Measurements from ENCODE around the gene FLT3LG.
A peak's percentile ranks its signal among the peaks of the same experiment; 100 is the strongest.
"Not testable (repeated sequence)": the region's sequence is repeated elsewhere in the genome, so short reads cannot be mapped to it uniquely, and the experiment has no call there.

Gene FLT3LG

DNA sequence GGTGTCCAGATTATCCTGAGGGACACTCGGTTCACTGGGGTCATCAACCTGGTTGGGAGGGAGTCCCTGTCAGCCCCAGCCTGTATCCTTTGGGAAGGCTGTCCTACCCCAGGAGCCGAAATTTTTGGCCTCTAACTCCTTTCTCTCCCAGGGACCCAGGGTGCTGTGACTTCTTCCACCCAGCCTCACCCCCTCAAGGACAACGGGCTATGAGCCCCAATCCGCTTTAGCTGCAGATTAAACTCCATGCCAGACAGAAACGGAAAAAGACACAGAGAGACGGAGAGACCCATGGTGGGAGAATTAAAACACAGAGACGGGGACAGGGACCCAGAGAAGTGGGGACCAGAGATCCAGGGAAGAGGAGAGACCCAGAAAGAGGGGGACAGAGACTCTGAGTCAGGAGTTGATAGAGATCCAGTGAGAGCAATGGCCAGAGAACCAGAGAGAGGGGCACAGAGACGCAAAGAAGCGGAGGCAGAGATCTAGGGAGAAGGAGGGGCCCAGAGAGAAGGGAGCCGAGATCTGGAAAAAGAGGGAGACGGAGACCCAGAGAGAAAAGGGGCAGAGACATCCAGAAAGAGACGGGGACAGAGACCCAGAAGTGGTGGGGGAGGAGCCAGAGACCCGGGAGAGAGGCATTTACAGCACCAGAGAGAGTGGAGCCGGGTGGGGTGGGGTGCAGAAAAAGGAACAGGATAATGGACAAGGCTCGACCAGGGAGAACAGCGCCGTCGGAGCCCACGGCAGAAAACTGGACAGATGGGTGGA, 33.4 kb upstream of the FLT3LG start:
- DNase-seq: no peak

DNA sequence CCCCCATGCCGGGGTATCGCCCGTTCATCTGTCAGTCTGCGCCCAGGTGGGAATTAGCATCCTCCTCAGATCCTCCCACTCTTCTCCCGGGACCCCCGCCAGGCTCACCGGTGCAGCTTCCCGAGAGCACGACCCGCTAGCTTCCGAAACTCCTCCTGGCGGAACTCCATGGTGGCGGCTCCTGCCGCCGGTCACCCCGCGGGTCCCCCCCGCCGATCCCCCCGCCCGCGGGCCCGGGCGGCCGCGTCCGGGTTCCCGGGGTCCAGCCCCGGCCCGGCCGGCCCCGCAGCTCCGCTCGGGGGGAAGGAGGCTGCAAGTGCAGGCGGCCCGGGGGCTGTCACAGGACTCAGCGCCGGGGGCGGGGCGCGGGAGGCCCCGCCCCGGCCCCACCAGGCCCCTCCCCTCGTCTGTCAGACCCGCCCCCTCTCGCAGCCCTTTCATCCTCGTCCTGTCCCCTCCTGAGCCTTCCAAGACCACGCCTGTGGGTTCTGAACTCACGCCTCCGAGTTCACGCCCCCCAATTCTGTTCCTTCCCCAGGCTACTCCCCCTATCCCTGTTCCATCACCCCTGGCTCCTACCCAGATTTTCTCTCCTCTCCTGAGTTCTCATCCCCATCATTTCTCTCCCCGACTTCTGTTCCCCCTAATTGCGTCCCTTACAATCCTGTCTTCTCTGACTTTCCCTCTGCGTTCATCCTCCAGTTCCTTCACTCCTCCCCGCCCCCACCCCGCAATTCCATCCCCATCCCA, 32.6 kb upstream of the FLT3LG start, which contains the start of gene SLC17A7:
TSS of gene SLC17A7 (minus strand) at position 318 of the 750 bp plus-strand sequence. CDS start at position 170, 148 bp downstream.
- peak in 4 of 5 experiments; percentile 23 to 46 (median 38) for DNase-seq

DNA sequence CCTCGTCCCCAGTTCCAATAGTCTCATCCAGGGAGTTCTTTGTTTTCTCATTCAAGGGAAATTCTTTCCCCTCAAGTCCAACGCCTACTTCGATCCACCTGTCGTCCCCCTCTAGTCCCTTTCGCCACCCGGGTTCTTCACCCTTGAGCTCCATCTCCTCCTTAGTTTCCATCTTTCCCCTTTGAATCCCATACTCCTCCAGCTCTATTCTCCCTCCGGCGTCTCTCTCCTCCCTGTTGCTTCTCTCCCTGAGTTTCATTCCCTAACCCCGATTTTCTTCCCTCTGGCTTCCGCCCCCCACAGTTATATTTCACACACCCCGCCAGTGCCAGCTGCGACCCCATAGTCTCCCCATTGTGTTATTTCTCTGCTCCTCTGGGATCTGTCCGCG, 32.1 kb upstream of the FLT3LG start:
- no peak for DNase-seq

DNA sequence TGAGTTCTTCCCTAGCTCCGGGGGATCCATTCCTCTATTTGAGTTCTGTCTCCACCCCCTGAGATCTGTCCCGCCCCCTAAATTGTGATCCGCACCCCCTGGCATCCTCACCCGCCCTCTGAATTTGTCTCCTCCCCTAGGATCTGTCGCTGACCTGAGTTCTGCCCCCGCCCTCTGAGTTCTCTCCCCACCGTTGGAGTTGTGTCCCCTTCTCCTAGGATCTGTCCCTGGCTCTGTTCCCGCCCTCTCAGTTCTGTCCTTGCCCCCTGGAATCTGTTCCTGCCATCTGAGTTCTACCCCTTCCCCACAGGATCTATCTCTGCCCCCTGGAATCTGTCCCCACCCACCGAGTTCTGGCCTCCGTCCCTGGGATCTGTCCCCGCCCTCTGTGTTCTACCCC, 31.7 kb upstream of the FLT3LG start:
- DNase-seq: no peak

DNA sequence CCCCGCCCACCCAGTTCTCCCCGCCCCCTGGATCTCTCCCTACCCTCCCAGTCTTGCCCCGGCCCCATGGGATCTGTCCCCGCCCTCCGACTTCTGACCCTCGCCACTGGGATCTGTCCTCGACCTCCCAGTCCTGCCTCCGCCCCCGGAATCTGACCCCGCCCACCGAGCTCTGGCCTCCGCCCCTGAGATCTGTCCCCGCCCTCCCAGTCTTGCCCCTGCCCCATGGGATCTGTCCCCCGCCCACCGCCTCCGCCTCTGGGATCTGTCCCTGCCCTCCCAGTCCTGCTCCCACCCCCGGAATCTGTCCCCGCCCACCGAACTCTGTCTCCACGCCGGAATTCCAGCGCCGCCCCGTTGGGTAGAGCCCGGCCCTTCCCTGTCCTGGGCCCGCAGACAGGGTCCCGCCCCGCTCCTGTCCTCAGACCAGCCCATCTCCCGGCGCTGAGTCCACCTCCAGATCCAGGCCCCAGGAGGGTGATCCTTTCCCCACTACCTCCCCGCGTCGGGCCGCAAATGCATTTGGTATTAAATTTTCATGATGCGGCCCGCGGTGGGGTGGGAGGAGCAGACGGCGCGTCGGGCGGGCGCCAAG, 31.1 kb upstream of the FLT3LG start:
- DNase-seq: peak in 4 of 5 experiments; percentile 35 to 51 (median 42)

DNA sequence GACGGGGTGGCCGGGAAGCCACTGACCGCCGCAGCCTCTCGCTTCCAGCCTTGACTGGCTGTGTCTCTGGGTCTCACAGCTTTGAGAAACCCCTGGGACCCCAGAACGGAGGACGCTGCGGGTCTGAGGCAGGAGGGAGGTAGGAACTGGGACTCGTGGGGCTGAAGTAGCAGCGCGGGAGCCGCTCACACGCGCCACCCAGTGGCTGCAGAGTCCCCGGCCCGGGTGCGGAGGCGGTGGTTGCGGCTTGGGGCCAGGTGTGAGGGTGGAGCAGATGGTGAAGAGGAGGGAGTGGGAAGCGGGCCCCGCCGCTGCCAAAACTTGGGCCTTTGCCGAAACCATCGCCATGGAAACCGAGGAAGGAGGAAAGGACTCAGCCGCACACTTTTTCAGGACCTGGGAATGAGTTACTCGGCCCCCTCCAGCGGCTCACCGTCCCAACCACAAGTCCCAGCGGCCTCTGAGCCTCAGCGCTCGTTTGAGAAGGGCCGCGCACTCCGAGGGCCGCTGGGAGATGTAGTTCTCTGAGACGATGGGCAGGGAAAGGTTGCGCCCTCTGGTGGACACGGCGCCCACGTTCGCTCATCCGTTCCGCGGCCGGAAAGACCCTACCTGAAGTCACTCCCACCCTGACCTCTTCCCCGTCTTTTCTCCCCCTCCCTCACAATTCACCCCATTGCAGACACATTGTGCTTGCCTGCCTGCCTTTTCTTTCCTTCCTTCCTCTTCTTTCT, 30.5 kb upstream of the FLT3LG start:
- peak; percentile 84 to 95 (median 89) for DNase-seq

DNA sequence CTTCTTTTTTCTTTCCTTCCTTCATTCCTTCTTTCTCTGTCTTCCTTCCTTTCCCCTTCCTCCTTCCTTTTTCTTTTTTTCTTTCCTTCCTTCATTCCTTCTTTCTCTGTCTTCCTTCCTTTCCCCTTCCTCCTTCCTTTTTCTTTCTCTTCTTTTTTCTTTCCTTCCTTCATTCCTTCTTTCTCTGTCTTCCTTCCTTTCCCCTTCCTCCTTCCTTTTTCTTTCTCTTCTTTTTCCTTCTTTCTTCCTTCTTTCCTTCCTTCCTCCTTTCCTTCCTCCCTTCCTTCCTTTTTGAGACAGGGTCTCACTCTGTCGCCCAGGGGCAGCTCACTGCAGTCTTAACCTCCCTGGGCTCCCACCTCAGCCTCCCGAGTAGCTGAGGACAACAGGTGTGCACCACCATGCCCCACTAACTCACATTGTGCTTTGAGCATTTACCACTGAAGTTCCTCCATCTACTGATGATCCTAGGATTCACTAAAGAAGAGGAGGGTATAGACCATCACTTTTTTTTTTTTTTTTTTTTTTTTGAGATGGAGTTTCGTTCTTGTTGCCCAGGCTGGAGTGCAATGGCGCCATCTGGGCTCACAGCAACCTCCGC, 29.8 kb upstream of the FLT3LG start:
- not testable (repeated sequence) for DNase-seq

DNA sequence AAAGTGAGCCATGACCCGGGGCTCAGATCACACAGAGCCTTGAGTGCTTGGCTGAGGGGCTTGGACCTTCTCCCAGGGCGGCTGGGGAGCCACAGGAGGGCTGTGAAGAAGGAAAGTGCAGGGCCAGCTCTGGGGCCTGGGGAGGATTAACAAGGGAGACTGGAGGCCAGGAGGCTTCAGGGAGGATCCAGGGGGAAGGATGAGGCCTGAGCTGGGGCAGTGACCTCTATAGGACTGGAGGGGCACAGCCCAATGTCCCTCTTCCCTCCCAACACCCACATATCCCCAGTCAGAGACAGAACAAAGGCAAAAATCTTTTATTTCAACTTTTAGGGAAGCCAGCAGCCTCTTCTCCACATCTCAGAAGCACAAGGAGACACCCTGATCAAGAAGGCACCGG, 28.0 kb upstream of the FLT3LG start:
- no peak for DNase-seq

DNA sequence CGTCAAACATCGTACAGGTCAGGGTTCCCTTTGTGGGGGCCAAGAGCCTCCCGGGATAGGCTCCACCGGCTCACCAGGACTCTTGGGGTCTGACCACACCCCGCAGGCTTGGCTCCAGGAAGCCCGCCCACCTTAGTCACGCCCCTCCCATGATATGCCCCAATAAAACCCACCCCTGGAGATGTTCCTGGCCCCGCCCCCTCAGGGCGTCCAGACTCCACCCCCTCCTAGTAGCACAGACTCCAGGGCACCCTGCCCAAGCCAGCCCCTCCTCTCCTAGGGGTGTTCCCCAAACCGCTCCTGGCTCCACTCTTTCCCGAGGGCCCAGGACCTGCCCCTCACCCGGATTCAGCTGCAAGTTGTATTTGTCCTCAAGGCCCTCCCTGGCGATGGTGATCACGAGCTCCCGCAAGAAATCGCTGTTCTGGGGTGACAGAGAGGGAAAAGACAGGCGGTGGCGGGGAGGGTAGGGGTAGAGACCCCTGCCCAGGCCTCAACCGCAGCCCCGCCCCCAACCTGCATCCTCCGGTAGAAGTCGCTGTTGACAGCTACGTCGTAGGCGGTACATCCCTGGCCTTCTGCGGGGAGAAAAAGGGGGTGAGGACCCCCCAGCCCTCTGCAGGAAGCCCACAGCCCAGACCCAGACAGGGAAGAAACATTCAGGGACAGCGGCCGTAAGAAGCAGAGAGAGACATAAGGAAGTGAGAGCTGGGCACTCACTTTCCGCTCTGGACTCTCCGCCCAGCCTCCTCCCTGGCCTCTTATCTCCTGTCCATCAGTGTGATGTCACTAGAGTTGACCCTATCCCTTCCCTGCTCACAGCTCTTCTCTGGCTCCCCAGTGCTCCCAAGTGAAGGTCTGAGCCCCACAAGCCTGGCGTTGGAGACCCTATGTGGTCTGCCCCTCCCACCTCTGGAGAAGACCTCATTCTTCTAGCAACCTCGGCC, 26.3 kb upstream of the FLT3LG start:
- peak in 1 of 5 experiments; percentile 26 for DNase-seq

DNA sequence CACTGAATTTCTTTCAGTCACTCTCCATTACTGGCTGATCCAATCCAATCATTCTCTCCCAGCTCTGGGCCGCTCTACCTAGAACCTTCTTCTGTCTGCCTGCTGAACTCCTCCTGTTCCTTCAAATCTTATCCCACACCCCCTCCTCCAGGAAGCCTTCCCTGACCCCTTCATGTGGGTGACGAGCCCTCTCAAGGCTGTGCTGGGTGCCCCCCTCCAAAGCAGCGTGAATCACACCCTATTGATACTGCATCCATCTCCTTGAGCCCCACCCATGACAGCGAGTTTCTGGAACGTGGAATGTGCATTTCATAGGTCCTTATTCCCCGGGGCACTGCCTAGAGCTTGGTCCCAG, 25.6 kb upstream of the FLT3LG start:
- no peak for DNase-seq

DNA sequence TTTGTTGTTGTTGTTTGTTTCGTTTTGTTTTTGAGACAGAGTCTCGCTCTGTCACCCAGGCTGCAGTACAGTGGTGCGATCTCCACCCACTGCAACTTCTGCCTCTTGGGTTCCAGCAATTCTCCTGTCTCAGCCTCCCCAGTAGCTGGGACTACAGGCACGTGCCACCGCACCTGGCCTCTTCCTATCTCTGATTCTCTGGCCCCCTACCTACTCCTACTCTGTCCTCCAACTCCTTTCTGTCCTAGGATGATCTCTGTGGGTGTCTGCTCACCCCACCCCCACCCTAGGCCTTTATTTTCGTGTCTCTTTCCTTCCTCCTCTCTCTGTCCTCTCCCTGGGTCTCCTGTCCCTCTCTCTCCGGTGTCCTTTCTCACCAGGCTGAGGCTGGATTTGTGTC, 23.6 kb upstream of the FLT3LG start:
- no peak for DNase-seq

DNA sequence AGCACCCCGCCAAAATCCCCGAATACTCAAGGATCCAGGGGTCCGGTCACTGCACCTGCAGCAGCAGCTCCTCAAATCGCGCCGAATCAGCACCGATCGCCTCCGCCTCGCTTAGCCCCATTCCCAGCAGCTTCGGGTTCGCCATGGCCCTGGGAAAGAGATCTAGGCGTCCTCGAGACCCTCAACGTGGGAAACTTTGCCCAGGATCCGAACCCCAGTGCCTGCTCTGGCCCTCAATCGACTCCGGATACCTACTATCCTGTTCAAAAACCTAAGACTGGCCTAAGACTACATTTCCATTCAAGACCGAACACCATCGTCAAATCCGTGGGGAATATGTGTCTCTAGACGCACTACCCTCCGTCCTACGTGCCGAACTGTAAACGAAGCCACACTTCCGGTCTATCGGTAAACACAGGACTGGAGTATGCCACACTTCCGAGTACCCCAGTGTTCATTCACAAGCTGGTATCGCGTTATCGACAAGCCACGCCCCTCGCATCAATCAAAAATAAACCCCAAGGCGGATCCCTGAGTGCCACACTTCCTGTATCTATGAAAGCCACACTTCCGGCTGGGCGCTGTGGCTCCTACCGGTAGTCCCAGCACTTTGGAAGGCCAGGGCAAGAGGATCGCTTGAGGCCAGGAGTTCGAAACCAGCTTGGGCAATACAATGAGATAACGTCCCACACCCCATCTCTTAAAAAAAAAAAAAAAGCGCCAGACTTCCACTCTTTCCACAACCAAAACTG, 22.4 kb upstream of the FLT3LG start, which contains the start of gene PIH1D1:
TSS of gene PIH1D1 (minus strand) at position 385 of the 752 bp plus-strand sequence. CDS start at position 145, 240 bp downstream.
- DNase-seq: peak; percentile 67 to 99 (median 90)

DNA sequence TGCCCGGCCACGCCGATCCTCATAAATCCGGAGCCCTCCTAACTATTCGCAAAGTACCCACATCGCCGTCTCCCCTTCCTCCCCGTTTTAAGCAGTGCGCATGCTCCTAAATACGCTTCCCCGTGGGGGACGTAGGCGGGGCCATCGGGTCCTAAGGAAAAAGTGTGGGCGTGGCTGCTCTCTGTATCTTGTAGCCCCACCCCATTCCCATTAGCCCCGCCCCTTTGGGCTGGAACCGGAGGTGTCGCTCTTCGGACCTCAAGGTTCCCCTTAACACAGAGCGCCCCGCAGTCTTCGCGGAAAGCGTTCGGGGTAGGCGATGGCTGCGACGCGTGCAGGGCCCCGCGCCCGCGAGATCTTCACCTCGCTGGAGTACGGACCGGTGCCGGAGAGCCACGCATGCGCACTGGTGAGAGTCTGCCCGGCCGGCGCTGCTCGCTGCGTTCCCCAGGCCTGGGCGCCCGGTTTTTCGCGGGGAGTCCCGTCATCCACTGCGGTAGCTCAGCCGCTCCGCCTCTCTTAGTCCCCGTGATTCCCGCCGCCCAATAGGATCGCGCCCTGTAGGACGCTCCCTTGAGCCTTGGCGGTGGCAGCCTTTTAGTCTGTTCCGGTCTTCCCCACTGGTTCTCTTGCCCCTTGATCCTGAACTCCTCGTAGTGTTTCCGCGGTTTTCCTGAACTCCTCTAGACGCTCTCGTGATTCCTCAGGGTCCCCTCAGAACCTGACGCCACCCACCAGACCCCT, 20.8 kb upstream of the FLT3LG start, which contains the start of gene ALDH16A1:
TSS of gene ALDH16A1 (plus strand) at position 213 of the 744 bp plus-strand sequence. CDS start at position 320, 107 bp downstream.
- DNase-seq: peak; percentile 95 to 99 (median 98)

DNA sequence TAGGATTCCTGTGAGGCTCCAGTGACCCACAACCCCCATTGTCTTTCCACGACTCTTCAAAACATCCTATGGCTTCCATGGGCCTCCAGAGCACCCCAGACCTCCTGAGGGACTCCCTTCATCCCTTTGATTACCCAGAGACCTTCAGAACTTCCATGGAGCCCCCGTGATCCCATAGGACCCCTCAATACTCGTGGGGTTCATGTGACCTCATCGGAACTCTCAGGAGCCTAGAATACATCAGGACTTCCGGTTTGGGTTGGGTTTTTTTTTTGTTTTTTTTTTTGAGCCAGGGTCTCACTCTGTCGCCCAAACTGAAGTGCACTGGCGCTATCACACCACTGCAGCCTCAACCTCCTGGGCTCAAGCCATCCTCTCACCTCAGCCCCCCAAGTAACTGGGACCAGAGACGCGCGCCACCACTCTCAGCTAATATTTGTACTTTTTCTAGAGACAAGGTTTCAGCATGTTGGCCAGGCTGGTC, 20.2 kb upstream of the FLT3LG start:
- no peak for DNase-seq

DNA sequence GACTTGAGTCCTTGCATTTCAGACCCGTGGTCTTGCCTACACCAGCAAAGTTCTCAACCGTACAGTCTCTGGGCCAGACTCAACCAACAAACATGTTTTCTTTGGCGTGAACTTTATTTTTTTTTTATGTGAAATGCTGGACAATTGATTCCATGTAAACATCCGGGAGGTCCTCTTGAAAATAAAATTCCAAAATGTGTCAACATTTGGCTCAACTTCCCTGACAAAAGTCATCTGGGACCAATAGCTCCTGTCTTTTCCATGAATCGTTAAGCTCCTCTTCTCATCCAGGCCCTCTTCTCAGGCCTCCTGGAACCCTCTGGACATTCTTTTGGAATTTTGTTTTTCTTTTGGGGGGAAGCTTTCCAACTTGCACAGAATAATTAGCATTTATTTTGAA, 18.2 kb upstream of the FLT3LG start:
- no peak for DNase-seq

DNA sequence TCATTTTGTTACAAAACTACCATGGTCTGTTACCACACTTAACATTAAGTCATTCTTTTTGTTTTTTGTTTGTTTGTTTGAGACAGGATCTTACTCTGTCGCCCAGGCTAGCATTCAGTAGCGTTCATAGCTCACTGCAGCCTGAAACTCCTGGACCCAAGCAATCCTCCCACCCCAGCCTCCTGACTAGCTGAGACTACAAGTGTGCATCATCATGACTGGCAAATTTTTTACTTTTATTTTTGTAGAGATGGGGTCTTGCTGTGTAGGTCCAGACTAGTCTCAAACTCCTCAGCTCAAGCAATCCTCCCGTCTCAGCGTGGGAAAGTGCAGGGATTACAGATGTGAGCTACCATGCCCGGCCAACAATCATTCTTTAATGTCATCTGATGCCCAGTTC, 17.7 kb upstream of the FLT3LG start:
- DNase-seq: no peak

DNA sequence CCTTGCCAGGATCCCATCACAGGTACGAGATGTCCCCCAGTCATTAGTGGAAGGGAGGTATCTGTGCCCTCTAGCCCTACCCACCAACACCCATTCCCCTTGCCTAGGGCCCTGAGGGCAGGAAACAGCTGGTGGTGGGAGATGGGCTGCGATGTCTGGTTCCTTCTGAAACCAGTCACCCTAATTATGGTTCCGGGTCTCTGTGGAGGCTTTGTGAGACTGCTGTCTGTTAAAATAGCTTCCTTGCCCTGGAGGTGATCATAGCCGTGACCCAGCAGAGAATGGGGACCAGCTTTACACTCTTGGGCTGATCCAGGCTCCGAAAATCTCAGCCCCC, 15.5 kb upstream of the FLT3LG start:
- no peak for DNase-seq

DNA sequence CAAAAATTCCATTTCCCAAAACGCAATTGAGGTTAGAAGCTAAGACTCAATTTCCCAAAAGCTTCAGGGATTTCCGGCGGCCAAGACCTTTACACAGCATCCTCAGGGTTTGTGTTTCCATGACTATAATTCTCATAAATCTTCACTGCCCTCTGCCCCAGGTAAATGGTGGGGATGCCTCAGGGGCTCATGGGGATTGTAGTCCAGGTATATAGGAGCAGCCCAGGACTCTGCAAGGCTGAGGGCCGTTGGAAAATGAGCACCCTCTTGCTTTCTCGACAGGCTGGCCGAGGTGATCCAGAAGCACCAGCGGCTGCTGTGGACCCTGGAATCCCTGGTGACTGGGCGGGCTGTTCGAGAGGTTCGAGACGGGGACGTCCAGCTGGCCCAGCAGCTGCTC, 14.6 kb upstream of the FLT3LG start:
- no peak for DNase-seq

DNA sequence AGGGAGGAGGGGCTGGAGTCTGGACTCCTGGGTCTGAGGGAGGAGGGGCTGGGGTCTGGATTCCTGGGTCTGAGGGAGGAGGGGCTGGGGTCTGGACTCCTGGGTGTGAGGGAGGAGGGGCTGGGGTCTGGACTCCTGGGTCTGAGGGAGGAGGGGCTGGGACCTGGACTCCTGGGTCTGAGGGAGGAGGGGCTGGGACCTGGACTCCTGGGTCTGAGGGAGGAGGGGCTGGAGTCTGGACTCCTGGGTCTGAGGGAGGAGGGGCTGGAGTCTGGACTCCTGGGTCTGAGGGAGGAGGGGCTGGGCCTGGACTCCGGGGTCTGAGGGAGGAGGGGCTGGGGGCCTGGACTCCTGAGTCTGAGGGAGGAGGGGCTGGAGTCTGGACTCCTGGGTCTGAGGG, 12.9 kb upstream of the FLT3LG start:
- DNase-seq: not testable (repeated sequence)
